ENCODE results near the gene MCU. TPM values are rescaled to one million over a fixed set of nuclear protein-coding genes. Genes with fewer than 3 reads are reported as not detected.
"Not testable (repeated sequence)": the region's sequence is repeated elsewhere in the genome, so short reads cannot be mapped to it uniquely, and the experiment has no call there.

The MCU gene
- polyA plus RNA-seq, 12 donors = 86.6 to 167 (median 123) TPM; not detected in 1

- no peak for DNase-seq
Measured at GRCh38 chr10:72890086-72890485, 198.1 kb downstream of the MCU start.

- no peak for DNase-seq
Measured at GRCh38 chr10:72893136-72893798, 201.3 kb downstream of the MCU start, which contains the start of gene OIT3. OIT3 (plus strand) TSS chr10:72893739; CDS start chr10:72893799, 60 bp downstream.

- DNase-seq = no peak
Measured at GRCh38 chr10:72895236-72895850, 203.4 kb downstream of the MCU start.

- DNase-seq = no peak
Measured at GRCh38 chr10:72898616-72899015, 206.7 kb downstream of the MCU start.

GRCh38 chr10:72899545-72899944 lies 207.6 kb downstream of the MCU start:
- no peak for DNase-seq

GRCh38 chr10:72903941-72904446 lies 212.1 kb downstream of the MCU start:
- DNase-seq = not testable (repeated sequence)

GRCh38 chr10:72904806-72905205 lies 212.9 kb downstream of the MCU start:
- no peak for DNase-seq

- DNase-seq = no peak
Measured at GRCh38 chr10:72906446-72906845, 214.5 kb downstream of the MCU start.

GRCh38 chr10:72910705-72911104 lies 218.8 kb downstream of the MCU start:
- DNase-seq = no peak

GRCh38 chr10:72911758-72912157 lies 219.8 kb downstream of the MCU start:
- DNase-seq = no peak

- no peak for DNase-seq
Measured at GRCh38 chr10:72912736-72913135, 220.8 kb downstream of the MCU start.

GRCh38 chr10:72913287-72913686 lies 221.3 kb downstream of the MCU start:
- no peak for DNase-seq

- not testable (repeated sequence) for DNase-seq
Measured at GRCh38 chr10:72917201-72917600, 225.3 kb downstream of the MCU start.

- DNase-seq = not testable (repeated sequence)
Measured at GRCh38 chr10:72917803-72918332, 225.9 kb downstream of the MCU start.

- no peak for DNase-seq
Measured at GRCh38 chr10:72918352-72918751, 226.4 kb downstream of the MCU start.

GRCh38 chr10:72921147-72921683 lies 229.3 kb downstream of the MCU start:
- DNase-seq = not testable (repeated sequence)

GRCh38 chr10:72924351-72924750 lies 232.4 kb downstream of the MCU start:
- DNase-seq = no peak

GRCh38 chr10:72925951-72926465 lies 234.1 kb downstream of the MCU start:
- no peak for DNase-seq

GRCh38 chr10:72927485-72927884 lies 235.5 kb downstream of the MCU start:
- DNase-seq = no peak

GRCh38 chr10:72928798-72929197 lies 236.9 kb downstream of the MCU start:
- DNase-seq = no peak

- DNase-seq = peak; percentile 29
Measured at GRCh38 chr10:72930276-72930675, 238.3 kb downstream of the MCU start.

GRCh38 chr10:72932259-72933015 lies 240.5 kb downstream of the MCU start:
- DNase-seq = no peak
